HG02870 (cell line): ENCODE results near the gene GFOD1.
"Not testable (repeated sequence)": the region's sequence is repeated elsewhere in the genome, so short reads cannot be mapped to it uniquely, and the experiment has no call there.

Experiments
- ATAC-seq: cut with Tn5 transposase; IDR thresholded peaks from one replicate; pipeline ENCODE4 v1.9.1; 2021; ENCODE audit warnings: mild to moderate bottlenecking, moderate library complexity; ENCODE audit not compliant: unreplicated experiment

Gene GFOD1

GRCh38 chr6:13331516-13332348 is 155.7 kb downstream of the GFOD1 start:
- no peak for ATAC-seq

DNA sequence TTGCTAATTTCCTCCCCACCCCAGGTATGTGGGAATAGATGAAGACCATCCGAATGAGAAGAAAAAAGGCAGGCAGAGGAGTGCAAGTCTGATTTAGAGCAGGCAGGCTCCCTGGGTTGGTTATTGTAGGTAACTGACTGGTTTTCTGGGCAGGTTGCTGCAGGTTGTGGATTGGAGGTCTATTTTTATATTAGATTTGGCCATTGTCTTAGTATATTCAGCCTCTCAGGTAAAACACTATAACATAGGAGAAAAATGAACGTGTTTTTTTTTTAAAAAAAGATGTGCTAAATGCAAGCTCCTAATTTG is 158.6 kb downstream of the GFOD1 start:
- ATAC-seq = no peak

GRCh38 chr6:13328076-13328874 is 159.1 kb downstream of the GFOD1 start, which contains the start of gene TBC1D7:
TSS of gene TBC1D7 (minus strand) at chr6:13328537. CDS start at chr6:13326898, 1,639 bp downstream.
- ATAC-seq = peak; percentile 83

- no peak for ATAC-seq
Measured at GRCh38 chr6:13327691-13328075, 159.7 kb downstream of the GFOD1 start.

- not testable (repeated sequence) for ATAC-seq
Measured at GRCh38 chr6:13326031-13326586, 161.3 kb downstream of the GFOD1 start.

DNA sequence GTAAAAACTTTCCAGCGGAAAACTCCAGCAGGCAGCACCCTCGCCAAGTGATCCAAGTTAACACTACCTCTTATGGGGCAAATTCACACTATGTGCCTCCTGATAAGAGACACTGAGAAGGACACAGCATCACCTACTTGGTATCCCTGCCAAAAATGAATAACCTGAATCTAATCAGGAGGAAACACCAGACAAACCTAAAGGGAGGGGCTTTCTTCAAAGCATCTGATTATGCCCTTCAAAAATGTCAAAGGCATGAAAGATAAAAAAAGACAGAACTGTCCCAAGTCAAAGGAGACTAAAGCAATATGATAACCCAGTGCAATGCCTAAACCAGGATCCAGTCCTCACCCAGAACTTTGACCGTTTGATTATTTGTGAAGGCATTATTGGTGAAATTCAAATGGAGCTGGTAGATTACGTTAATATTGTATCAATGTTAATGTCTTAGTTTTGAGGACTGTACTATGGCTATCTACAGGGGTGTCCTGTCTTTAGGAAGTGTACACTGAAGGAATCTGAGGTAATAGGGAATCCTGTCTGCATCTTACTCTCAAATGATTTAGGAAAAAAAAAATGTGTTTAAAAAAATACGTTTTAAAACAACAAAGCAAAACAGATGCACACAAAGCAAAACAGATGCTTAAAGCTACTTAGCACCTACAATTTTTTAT is 167.4 kb downstream of the GFOD1 start:
- no peak for ATAC-seq

DNA sequence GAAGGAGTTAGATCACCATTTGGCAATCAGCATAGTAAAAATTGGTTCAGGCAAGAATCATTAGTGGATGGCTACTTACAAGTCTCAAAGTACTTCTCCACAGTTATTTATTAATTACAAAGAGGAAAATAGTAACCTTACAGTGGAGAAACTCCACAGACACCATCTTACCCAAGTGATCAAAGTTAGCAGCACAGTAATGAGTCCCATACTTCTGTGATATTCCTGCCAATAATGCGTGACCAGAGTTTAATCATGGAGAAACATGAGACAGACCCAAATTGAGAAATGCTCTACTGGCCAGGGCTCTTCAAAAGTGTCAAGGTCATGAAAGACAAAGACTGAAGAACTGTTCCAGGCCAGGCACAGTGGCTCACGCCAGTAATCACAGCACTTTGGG is 168.6 kb downstream of the GFOD1 start:
- no peak for ATAC-seq

- ATAC-seq = no peak
Measured at GRCh38 chr6:13315896-13316295, 171.5 kb downstream of the GFOD1 start.

- ATAC-seq = no peak
Measured at GRCh38 chr6:13314806-13315205, 172.6 kb downstream of the GFOD1 start.

- no peak for ATAC-seq
Measured at GRCh38 chr6:13311155-13311554, 176.2 kb downstream of the GFOD1 start.

GRCh38 chr6:13308332-13308731 is 179.1 kb downstream of the GFOD1 start:
- ATAC-seq = no peak
